KMS-11 (cell line): Measurements from ENCODE around the gene SAE1.

ENCODE experiments used
- H2AFZ ChIP-seq: fragments of 200-600 bp; sonication (generic); 2 replicates; pipeline ENCODE4 v1.6.1; 2016; ENCODE audit warnings: antibody characterized with exemption, mixed run types, low read depth
- H3K27ac ChIP-seq: fragments of 200-600 bp; sonication (generic); 2 replicates; pipeline ENCODE4 v1.6.1; 2016; ENCODE audit warnings: mild to moderate bottlenecking, mixed run types
- H3K27me3 ChIP-seq: fragments of 200-600 bp; sonication (generic); 2 replicates; pipeline ENCODE4 v1.6.1; 2017; ENCODE audit warnings: mild to moderate bottlenecking, low read depth, mixed run types, moderate library complexity; ENCODE audit not compliant: insufficient read depth
- H3K36me3 ChIP-seq: fragments of 200-600 bp; sonication (generic); 2 replicates; pipeline ENCODE4 v1.6.1; 2017; ENCODE audit warnings: mild to moderate bottlenecking, mixed run types; ENCODE audit not compliant: insufficient read depth
- H3K4me1 ChIP-seq: fragments of 200-600 bp; sonication (generic); 2 replicates; pipeline ENCODE4 v1.6.1; 2016; ENCODE audit warnings: mild to moderate bottlenecking, low read depth, mixed run types; ENCODE audit not compliant: poor library complexity, severe bottlenecking
- H3K4me2 ChIP-seq: fragments of 200-600 bp; sonication (generic); 2 replicates; pipeline ENCODE4 v1.7.0; 2016; ENCODE audit warnings: mild to moderate bottlenecking, mixed run types
- H3K4me3 ChIP-seq: fragments of 200-600 bp; sonication (generic); IDR thresholded peaks from 2 replicates; pipeline ENCODE4 v1.6.1; 2017; ENCODE audit warnings: low read depth, low read length, mixed read lengths; ENCODE audit not compliant: insufficient read depth
- H3K79me2 ChIP-seq: fragments of 200-600 bp; sonication (generic); 2 replicates; pipeline ENCODE4 v1.6.1; 2016; ENCODE audit warnings: low read depth, mixed run types; ENCODE audit not compliant: insufficient read depth
- H3K9ac ChIP-seq: fragments of 200-600 bp; sonication (generic); 2 replicates; pipeline ENCODE4 v1.6.1; 2016; ENCODE audit warnings: mild to moderate bottlenecking, mixed run types
- H4K20me1 ChIP-seq: fragments of 200-600 bp; sonication (generic); 2 replicates; pipeline ENCODE4 v1.6.1; 2016; ENCODE audit warnings: mild to moderate bottlenecking, mixed run types; ENCODE audit not compliant: insufficient read depth
- TF ChIP-seq, protein P1 (sequence below): fragments of 200-600 bp; sonication (generic); conservative IDR thresholded peaks from 2 replicates; pipeline ENCODE4 v1.6.1; 2017; ENCODE audit warnings: low read depth, mild to moderate bottlenecking, antibody characterized with exemption, low read length, moderate library complexity, mixed read lengths

Gene SAE1

DNA sequence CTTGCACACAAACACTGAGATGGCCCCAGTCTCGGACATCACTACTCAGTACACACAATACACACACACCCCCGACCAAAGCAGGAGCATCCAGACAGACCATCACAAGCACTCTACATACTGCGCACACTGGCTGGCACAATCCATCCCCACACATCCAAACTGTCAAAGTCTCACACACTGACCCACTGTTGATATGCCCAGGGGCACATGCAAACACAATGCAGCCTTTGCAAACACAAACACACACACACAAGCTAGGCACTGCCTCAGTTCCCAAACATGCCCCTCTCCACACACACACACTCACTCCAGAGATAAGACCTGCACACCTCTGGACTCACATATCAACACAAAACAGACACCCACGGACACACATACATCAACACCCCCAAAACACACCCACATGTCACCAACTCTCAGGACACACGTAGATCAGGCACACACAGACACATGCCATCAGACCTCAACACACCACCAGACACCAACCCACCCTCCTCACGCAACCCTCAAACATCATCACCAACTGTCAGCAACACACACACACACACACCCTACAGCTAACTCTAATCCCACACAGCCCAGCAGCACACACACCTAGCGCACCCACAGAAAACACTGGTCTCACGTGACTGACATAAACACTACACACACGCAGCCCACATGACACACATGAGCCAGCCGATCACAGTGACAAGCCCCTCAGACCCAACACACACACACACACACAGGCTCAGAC is 98.5 kb downstream of the SAE1 start:
- peak overlapping the region; percentile 64 for H3K4me2 ChIP-seq
- peaks cover 6% of the 10 kb centered on the region; the same call in 1 of the 2 replicates for H3K27me3 ChIP-seq
- H4K20me1 ChIP-seq = no peaks in the 10 kb centered on the region
- H3K9ac ChIP-seq = no peak overlapping the region
- H3K4me1 ChIP-seq = peaks cover 54% of the 10 kb centered on the region
- no peak overlapping the region for H3K27ac ChIP-seq
- TF ChIP-seq, protein P1, sequence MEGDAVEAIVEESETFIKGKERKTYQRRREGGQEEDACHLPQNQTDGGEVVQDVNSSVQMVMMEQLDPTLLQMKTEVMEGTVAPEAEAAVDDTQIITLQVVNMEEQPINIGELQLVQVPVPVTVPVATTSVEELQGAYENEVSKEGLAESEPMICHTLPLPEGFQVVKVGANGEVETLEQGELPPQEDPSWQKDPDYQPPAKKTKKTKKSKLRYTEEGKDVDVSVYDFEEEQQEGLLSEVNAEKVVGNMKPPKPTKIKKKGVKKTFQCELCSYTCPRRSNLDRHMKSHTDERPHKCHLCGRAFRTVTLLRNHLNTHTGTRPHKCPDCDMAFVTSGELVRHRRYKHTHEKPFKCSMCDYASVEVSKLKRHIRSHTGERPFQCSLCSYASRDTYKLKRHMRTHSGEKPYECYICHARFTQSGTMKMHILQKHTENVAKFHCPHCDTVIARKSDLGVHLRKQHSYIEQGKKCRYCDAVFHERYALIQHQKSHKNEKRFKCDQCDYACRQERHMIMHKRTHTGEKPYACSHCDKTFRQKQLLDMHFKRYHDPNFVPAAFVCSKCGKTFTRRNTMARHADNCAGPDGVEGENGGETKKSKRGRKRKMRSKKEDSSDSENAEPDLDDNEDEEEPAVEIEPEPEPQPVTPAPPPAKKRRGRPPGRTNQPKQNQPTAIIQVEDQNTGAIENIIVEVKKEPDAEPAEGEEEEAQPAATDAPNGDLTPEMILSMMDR = no peak
- H3K36me3 ChIP-seq = no peaks in the 10 kb centered on the region
- H2AFZ ChIP-seq = no peak overlapping the region
- H3K4me3 ChIP-seq = no peak overlapping the region
- no peaks in the 10 kb centered on the region for H3K79me2 ChIP-seq

DNA sequence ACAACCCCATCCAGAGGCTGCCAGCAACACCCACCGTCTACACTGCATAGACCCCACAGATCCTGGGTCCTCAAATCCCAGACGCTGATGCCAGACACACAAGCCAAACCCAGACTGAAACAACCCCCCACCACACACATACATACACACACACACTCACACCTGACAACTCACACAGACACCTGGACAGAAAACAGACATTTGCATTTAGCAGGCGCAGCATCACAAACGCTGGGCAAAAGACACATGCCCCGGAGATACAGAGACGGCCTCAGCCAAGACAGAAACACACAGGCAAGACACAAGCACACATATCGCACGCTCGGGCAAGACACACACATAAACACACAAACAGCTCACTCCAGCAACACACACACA is 99.0 kb downstream of the SAE1 start:
- no peak overlapping the region for H3K4me3 ChIP-seq
- H3K9ac ChIP-seq = peak overlapping the region; percentile 44; the same call in 1 of the 2 replicates
- no peaks in the 10 kb centered on the region for H3K36me3 ChIP-seq
- H3K27ac ChIP-seq = no peak overlapping the region
- H3K4me1 ChIP-seq = peaks cover 53% of the 10 kb centered on the region
- H3K4me2 ChIP-seq = peak overlapping the region; percentile 64
- H2AFZ ChIP-seq = peak overlapping the region; percentile 54; the same call in 1 of the 2 replicates
- TF ChIP-seq, protein P1 = no peak
- peaks cover 6% of the 10 kb centered on the region; the same call in 1 of the 2 replicates for H3K27me3 ChIP-seq
- H3K79me2 ChIP-seq = no peaks in the 10 kb centered on the region
- H4K20me1 ChIP-seq = no peaks in the 10 kb centered on the region

DNA sequence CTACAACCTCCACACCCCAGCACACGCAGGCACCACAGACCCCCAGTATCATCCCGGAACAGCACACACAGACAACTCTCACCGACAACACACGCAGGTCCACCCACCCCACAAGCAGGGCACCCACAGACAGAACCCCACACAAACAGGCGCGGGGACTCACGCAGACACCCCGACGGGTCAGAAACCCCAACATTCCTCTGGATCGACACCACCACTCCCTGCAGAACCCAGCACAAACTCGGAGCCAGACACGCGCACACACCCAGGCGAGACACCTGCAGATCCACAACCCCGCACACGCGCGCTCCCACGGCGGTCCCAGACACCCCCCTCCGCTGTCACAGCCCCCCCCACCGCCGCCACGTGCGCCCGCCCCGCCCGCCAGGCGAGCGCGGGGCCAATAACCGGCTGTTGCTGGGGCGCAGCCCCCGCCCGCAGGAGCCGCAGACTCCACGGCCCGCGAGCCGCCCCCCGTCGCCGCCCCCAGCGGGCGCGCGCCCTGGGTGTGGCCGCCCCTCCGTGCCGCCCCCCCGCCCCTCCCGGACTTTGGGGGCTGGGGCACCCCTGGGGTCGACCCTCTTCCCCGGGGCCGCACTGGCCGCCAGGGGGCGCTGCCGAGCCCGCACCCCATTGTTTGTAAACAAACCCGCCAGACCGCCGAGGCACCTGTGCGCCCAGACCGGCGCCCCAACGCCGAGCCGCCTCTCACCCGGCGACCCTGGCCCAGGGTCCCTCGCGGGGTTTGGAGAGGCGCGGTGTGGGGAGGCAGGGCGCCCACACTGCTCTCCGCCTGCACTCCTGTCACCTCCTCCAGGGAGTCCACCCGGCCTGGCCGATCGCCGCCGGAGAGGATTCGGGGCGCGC is 99.7 kb downstream of the SAE1 start:
- Histone ChIP-seq H4K20me1 (no peaks in the 10 kb centered on the region), H3K4me3 (no peak overlapping the region), H3K36me3 (no peaks in the 10 kb centered on the region), H2AFZ (peak overlapping the region; percentile 54; the same call in 1 of the 2 replicates), H3K27ac (peak overlapping the region; percentile 44; the same call in 1 of the 2 replicates), H3K4me2 (peak overlapping the region; percentile 97), H3K4me1 (peaks cover 47% of the 10 kb centered on the region), H3K79me2 (no peaks in the 10 kb centered on the region), H3K27me3 (peaks cover 6% of the 10 kb centered on the region; the same call in 1 of the 2 replicates), H3K9ac (peak overlapping the region; percentile 44; the same call in 1 of the 2 replicates)
- TF ChIP-seq, protein P1 = peak; percentile 71

GRCh38 chr19:47230921-47231214 is 100.2 kb downstream of the SAE1 start, which contains the start of gene BBC3:
TSS of gene BBC3 (minus strand) at chr19:47231199. CDS start at chr19:47228431, 2,768 bp downstream.
- no peaks in the 10 kb centered on the region for H3K79me2 ChIP-seq
- peak within 1 kb of the TSS; percentile 44; the same call in 1 of the 2 replicates for H3K27ac ChIP-seq
- peaks cover 6% of the 10 kb centered on the region; the same call in 1 of the 2 replicates for H3K27me3 ChIP-seq
- H3K4me3 ChIP-seq = no peak within 1 kb of the TSS
- no peaks in the 10 kb centered on the region for H4K20me1 ChIP-seq
- peak within 1 kb of the TSS; percentile 44; the same call in 1 of the 2 replicates for H3K9ac ChIP-seq
- peak within 1 kb of the TSS; percentile 97 for H3K4me2 ChIP-seq
- TF ChIP-seq, protein P1 = no peak
- no peaks in the 10 kb centered on the region for H3K36me3 ChIP-seq
- peak within 1 kb of the TSS; percentile 79; the same call in 1 of the 2 replicates for H2AFZ ChIP-seq
- peaks cover 42% of the 10 kb centered on the region for H3K4me1 ChIP-seq
